Peyer's patch (tissue), 4 donors: ENCODE measurements around the gene THRB.

Experiments used
- CTCF ChIP-seq, 6 experiments: fragments of 450-650 bp in 4 of 6; fragments of 200-600 bp in 2 of 6; sonication (generic) in 1 of 6; IDR thresholded peaks; one replicate each; pipeline ENCODE4 v1.5.1; 2017 to 2019; ENCODE audit warnings: antibody characterized with exemption in 6 of 6, mild to moderate bottlenecking in 3 of 6, moderate library complexity in 1 of 6
- POLR2A ChIP-seq, 2 donors: fragments of 450-650 bp; IDR thresholded peaks; one replicate each; pipeline ENCODE4 v1.5.1; 2017; ENCODE audit warnings: antibody characterized with exemption in 2 of 2, mild to moderate bottlenecking in 2 of 2, moderate library complexity in 2 of 2

- no peak for TF ChIP-seq CTCF (IDR thresholded peaks at IDR 0.05)
- TF ChIP-seq POLR2A (IDR thresholded peaks at IDR 0.05): no peak
Measured at GRCh38 chr3:24263069-24263668, 231.5 kb downstream of the THRB start.
